SK-N-SH treated with all-trans-retinoic acid at 6 μM for 48 hours (cell line): ENCODE measurements around the gene ABCC1.

Source experiments
- ATAC-seq: fragments of 200-7000 bp; cut with Tn5 transposase; 3 replicates; pipeline ENCODE4 v1.9.1; 2020; ENCODE audit warnings: mild to moderate bottlenecking, moderate library complexity
- ARNTL ChIP-seq: fragments of 450-650 bp; formaldehyde crosslinking; IDR thresholded peaks from 2 replicates; pipeline ENCODE4 v1.5.0; 2020; ENCODE audit warnings: low read depth, mild to moderate bottlenecking, moderate library complexity, borderline replicate concordance
- BACH2 ChIP-seq: fragments of 250-450 bp; sonication (Bioruptor Pico); IDR thresholded peaks from 2 replicates; pipeline ENCODE4 v1.9.0; 2021; ENCODE audit warnings: mild to moderate bottlenecking, borderline replicate concordance
- CREB5 ChIP-seq: fragments of 250-450 bp; sonication (Bioruptor Pico); IDR thresholded peaks from 2 replicates; pipeline ENCODE4 v1.5.1; 2020; ENCODE audit warnings: low read depth, mild to moderate bottlenecking, moderate library complexity
- CSDC2 ChIP-seq: fragments of 250-450 bp; sonication (Bioruptor Pico); IDR thresholded peaks from 2 replicates; pipeline ENCODE4 v1.5.0; 2020; ENCODE audit warnings: mild to moderate bottlenecking, moderate library complexity
- CSRNP3 ChIP-seq: fragments of 250-450 bp; sonication (Bioruptor Pico); IDR thresholded peaks from 2 replicates; pipeline ENCODE4 v1.5.1; 2021; ENCODE audit warnings: mild to moderate bottlenecking, moderate library complexity
- GLIS3 ChIP-seq: fragments of 250-450 bp; sonication (Bioruptor Pico); IDR thresholded peaks from 2 replicates; pipeline ENCODE4 v1.5.0; 2020; ENCODE audit warnings: mild to moderate bottlenecking, moderate library complexity
- OSR1 ChIP-seq: fragments of 250-450 bp; sonication (Bioruptor Pico); IDR thresholded peaks from 2 replicates; pipeline ENCODE4 v1.8.0; 2022; ENCODE audit warnings: moderate library complexity, mild to moderate bottlenecking, inconsistent platforms
- POU6F1 ChIP-seq: fragments of 250-450 bp; sonication (Bioruptor Pico); IDR thresholded peaks from 2 replicates; pipeline ENCODE4 v1.8.0; 2021; ENCODE audit warnings: low read depth, mild to moderate bottlenecking, moderate library complexity, borderline replicate concordance
- PPARA ChIP-seq: fragments of 250-450 bp; sonication (Bioruptor Pico); IDR thresholded peaks from 2 replicates; pipeline ENCODE4 v1.5.0; 2020; ENCODE audit warnings: mild to moderate bottlenecking, borderline replicate concordance
- RARB ChIP-seq: fragments of 250-450 bp; sonication (Bioruptor Pico); IDR thresholded peaks from 2 replicates; pipeline ENCODE4 v1.8.0; 2021; ENCODE audit warnings: mild to moderate bottlenecking, moderate library complexity
- SNAI2 ChIP-seq: fragments of 250-450 bp; sonication (Bioruptor Pico); IDR thresholded peaks from 2 replicates; pipeline ENCODE4 v1.5.0; 2020; ENCODE audit warnings: mild to moderate bottlenecking, moderate library complexity
- TOX ChIP-seq: fragments of 250-450 bp; sonication (Bioruptor Pico); IDR thresholded peaks from 2 replicates; pipeline ENCODE4 v1.8.0; 2021; ENCODE audit warnings: mild to moderate bottlenecking, moderate library complexity, borderline replicate concordance
- TSHZ2 ChIP-seq: fragments of 250-450 bp; sonication (Bioruptor Pico); IDR thresholded peaks from 2 replicates; pipeline ENCODE4 v1.5.0; 2020; ENCODE audit warnings: mild to moderate bottlenecking, moderate library complexity
- ZC3H10 ChIP-seq: fragments of 250-450 bp; sonication (Bioruptor Pico); IDR thresholded peaks from 2 replicates; pipeline ENCODE4 v1.5.1; 2021; ENCODE audit warnings: mild to moderate bottlenecking, moderate library complexity
- ZFP30 ChIP-seq: fragments of 450-650 bp; formaldehyde crosslinking; IDR thresholded peaks from 2 replicates; pipeline ENCODE4 v1.5.0; 2022; ENCODE audit warnings: mild to moderate bottlenecking, moderate library complexity
- ZNF565 ChIP-seq: fragments of 450-650 bp; formaldehyde crosslinking; conservative IDR thresholded peaks from 2 replicates; pipeline ENCODE4 v1.5.0; 2020; ENCODE audit warnings: low read depth, mild to moderate bottlenecking, moderate library complexity
- ZNF70 ChIP-seq: fragments of 450-650 bp; formaldehyde crosslinking; IDR thresholded peaks from 2 replicates; pipeline ENCODE4 v1.5.0; 2020; ENCODE audit warnings: mild to moderate bottlenecking, moderate library complexity
- ZNF8 ChIP-seq: fragments of 450-650 bp; formaldehyde crosslinking; IDR thresholded peaks from 2 replicates; pipeline ENCODE4 v1.5.0; 2020; ENCODE audit warnings: mild to moderate bottlenecking, moderate library complexity

Gene ABCC1

DNA sequence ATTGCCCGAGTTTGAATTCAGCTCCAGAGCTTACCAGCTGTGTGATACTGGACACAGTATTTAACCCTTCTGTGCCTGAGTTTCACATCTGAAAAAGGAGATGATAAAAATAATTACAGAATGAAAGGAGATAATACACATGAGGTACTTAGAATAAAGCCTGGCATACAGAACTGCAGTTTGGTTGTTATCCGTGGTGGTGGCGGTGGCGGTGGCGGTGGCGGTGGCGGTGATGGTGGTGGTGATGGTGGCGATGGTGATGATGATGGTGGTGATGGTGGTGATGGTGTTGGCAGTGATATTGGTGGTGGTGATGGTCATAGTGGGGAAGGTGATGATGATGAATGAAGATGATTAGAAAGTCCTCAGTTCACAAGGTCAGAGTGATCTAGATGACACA, 57.2 kb downstream of the ABCC1 start (continued):
- TF ChIP-seq GLIS3 = no peak

DNA sequence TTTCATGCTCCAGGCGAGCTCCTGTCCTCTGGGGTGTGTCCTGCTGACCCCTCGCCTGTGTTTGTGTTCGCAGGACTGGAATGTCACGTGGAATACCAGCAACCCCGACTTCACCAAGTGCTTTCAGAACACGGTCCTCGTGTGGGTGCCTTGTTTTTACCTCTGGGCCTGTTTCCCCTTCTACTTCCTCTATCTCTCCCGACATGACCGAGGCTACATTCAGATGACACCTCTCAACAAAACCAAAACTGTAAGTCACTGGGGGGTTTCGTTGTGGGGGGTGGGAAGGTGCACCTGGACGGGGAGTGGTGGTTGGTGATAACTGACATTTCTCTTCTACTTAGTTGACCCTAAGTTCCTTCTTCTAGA, 58.3 kb downstream of the ABCC1 start:
- no peak for ATAC-seq
- TF ChIP-seq ZNF565 (no peak), OSR1 (no peak), CREB5 (CRISPR knock-in tag) (no peak), ZC3H10 (CRISPR knock-in tag) (no peak), ARNTL (CRISPR knock-in tag) (no peak), TOX (CRISPR knock-in tag) (no peak), CSRNP3 (CRISPR knock-in tag) (no peak), CSDC2 (CRISPR knock-in tag) (no peak), POU6F1 (CRISPR knock-in tag) (no peak), BACH2 (CRISPR knock-in tag) (no peak), GLIS3 (no peak), SNAI2 (CRISPR knock-in tag) (no peak), ZNF70 (CRISPR knock-in tag) (no peak), TSHZ2 (no peak)
- TF ChIP-seq, all 23 proteins: peak for 0

GRCh38 chr16:16008666-16009065, 59.2 kb downstream of the ABCC1 start:
- TF ChIP-seq ZFP30 = no peak
- no peak for TF ChIP-seq TOX (CRISPR knock-in tag)
- no peak for TF ChIP-seq TSHZ2
- no peak for TF ChIP-seq ARNTL (CRISPR knock-in tag)
- no peak for TF ChIP-seq PPARA (CRISPR knock-in tag)
- no peak for TF ChIP-seq ZC3H10 (CRISPR knock-in tag)
- TF ChIP-seq RARB (CRISPR knock-in tag) = no peak
- TF ChIP-seq CSDC2 (CRISPR knock-in tag) = no peak
- TF ChIP-seq ZNF70 (CRISPR knock-in tag) = no peak
- TF ChIP-seq ZNF8 = no peak
- no peak for ATAC-seq

DNA sequence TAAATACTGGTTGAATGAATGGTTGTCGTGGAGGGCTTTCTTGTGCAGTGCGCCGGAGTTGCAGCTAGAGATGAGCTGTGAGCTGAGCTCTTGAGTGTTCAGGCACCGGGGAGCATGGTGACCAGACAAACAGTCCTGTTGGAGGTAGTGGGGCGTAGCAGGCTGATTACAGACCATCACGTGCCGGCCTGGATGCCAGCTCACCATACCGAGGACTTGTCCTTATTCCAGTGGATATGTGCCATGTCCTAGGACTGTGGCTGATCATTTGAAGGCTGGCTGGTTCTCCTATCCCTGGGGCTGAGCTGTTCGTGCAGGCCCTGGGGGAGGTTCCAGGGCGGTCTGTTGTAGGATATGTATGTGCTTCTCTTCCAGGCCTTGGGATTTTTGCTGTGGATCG, 60.0 kb downstream of the ABCC1 start:
- TF ChIP-seq ARNTL (CRISPR knock-in tag) (no peak), CREB5 (CRISPR knock-in tag) (no peak), PPARA (CRISPR knock-in tag) (no peak), SNAI2 (CRISPR knock-in tag) (no peak), ZNF8 (no peak), POU6F1 (CRISPR knock-in tag) (no peak), TSHZ2 (no peak), ZNF565 (no peak)
- no peak for ATAC-seq
